Fibroblast of villous mesenchyme (primary cell): Measurements from ENCODE around the gene ZNF343. TPM values are rescaled to one million over a fixed set of nuclear protein-coding genes. Genes with fewer than 3 reads are reported as not detected.

Experiments used
- DNase-seq: peaks from one replicate; pipeline ENCODE4 v3.0.0-alpha.2; 2010; ENCODE audit warnings: low read depth
- H3K4me3 ChIP-seq: 2 replicates; pipeline ENCODE4 v1.5.1; 2011; ENCODE audit warnings: low read depth, mild to moderate bottlenecking, low read length
- small RNA-seq: library from RNA; depleted of rRNA; stranded (forward); fragments of <200 nt; gene quantifications from one replicate; pipeline ENCODE3, GENCODE V24; 2012
- total RNA-seq: library from RNA; depleted of rRNA; stranded (reverse); fragments of >200 nt; gene quantifications from 2 replicates; pipeline ENCODE4 v1.2.3, GENCODE V29; 2012
- TF ChIP-seq, protein P1 (sequence below): IDR thresholded peaks from 2 replicates; pipeline ENCODE4 v1.5.1; 2012; ENCODE audit warnings: low read depth, mild to moderate bottlenecking, low read length; ENCODE audit not compliant: insufficient read depth

The ZNF343 gene
- total RNA-seq, 1 donor = 10.4 TPM

DNA sequence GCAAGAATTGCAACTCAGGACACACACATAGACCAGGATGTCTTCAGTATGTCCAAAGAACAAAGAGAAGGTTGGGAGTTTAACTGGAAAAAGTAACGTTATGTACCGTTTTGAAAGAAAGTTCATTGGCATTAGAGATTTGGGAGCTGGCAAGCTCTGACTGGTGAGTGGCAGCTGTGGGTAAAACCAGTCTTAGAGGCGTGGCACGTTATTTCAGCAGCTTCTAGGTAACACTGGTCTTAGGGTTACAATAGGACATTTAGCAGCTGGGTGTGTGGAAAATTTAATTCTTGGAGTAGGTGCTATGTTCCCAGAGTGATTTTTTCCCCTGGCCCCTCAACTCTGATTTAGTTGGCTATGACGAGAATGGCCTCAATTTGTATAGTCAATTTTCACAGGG, 57.3 kb downstream of the ZNF343 start:
- no peak overlapping the region for H3K4me3 ChIP-seq
- DNase-seq = no peak
- TF ChIP-seq, protein P1, sequence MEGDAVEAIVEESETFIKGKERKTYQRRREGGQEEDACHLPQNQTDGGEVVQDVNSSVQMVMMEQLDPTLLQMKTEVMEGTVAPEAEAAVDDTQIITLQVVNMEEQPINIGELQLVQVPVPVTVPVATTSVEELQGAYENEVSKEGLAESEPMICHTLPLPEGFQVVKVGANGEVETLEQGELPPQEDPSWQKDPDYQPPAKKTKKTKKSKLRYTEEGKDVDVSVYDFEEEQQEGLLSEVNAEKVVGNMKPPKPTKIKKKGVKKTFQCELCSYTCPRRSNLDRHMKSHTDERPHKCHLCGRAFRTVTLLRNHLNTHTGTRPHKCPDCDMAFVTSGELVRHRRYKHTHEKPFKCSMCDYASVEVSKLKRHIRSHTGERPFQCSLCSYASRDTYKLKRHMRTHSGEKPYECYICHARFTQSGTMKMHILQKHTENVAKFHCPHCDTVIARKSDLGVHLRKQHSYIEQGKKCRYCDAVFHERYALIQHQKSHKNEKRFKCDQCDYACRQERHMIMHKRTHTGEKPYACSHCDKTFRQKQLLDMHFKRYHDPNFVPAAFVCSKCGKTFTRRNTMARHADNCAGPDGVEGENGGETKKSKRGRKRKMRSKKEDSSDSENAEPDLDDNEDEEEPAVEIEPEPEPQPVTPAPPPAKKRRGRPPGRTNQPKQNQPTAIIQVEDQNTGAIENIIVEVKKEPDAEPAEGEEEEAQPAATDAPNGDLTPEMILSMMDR = no peak

DNA sequence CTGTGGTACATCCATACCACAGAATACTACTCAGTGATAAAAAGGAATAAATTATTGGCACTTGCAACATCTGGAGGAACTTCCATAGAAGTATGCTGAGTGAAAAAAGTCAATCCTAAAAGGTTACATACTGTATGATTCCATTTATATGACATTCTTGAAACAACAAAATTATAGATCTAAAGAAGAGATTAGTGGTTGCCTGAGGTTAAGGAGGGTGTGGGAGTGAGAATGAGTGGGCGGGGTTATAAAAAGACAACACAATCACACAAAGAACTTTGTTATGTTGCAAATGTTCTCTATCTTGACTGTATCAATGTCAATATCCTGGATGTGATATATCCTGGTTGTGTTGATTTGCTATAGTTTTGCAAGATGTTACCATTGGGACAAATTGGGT, 59.3 kb downstream of the ZNF343 start:
- no peak overlapping the region for H3K4me3 ChIP-seq

DNA sequence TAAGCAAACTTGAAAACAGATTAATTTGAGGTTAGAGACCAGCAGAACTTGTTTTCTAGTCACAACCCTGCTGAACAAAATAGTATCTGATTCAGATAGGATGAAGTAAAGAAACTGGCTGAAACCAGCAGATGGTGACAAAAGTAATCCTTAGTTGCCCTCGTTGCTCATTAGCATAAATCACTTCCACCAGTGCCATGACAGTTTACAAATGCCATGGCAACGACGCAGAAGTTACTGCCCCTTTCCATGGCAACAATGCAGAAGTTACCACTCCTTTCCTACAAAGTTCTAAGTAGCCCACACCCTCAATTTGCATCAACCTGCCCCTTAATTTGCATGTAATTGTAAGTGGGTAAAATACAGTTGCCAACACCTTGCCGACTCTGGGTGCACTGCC, 61.9 kb downstream of the ZNF343 start:
- TF ChIP-seq, protein P1 = no peak
- H3K4me3 ChIP-seq = no peak overlapping the region
- DNase-seq = no peak

More for the DNA sequence above, 59.3 kb downstream of the ZNF343 start:
- no peak for DNase-seq
- TF ChIP-seq, protein P1 = no peak

Small RNAs within 50 kb of the gene (small RNA-seq; reads per million reads assigned to genes)
- gene RF00019 = not detected

Other genes starting within 250 kb of the ZNF343 start
- gene TGM3, start 212.9 kb downstream of the ZNF343 start, total RNA-seq = not detected in 2 replicates
- not detected in 2 replicates for gene TGM6, start 128.0 kb downstream of the ZNF343 start, total RNA-seq
- 146 and 153 TPM in 2 replicates for gene SNRPB, start 38.1 kb downstream of the ZNF343 start, total RNA-seq
- not detected in 2 replicates for gene TMC2, start 27.7 kb upstream of the ZNF343 start, total RNA-seq
- 115 and 127 TPM in 2 replicates for gene NOP56, start 143.7 kb upstream of the ZNF343 start, total RNA-seq
- gene IDH3B, start 155.3 kb upstream of the ZNF343 start, total RNA-seq = 63.0 and 86.0 TPM in 2 replicates
- 2.6 and 3.5 TPM in 2 replicates for gene EBF4, start 183.9 kb upstream of the ZNF343 start, total RNA-seq